Ammon's horn (tissue), 1 donor: ENCODE data around the gene IKZF1.

Experiments used
- DNase-seq: peaks from one replicate; pipeline ENCODE4 v3.0.0-alpha.2; 2016; ENCODE audit warnings: low spot score

The IKZF1 gene

GRCh38 chr7:50308532-50309385 lies 4.2 kb downstream of the IKZF1 start:
- no peak for DNase-seq

GRCh38 chr7:50309721-50310120 lies 5.2 kb downstream of the IKZF1 start:
- DNase-seq = no peak

- no peak for DNase-seq
Measured at GRCh38 chr7:50310361-50310760, 5.8 kb downstream of the IKZF1 start.

GRCh38 chr7:50310956-50311355 lies 6.4 kb downstream of the IKZF1 start:
- no peak for DNase-seq

- DNase-seq = no peak
Measured at GRCh38 chr7:50312250-50313162, 8.0 kb downstream of the IKZF1 start.

- DNase-seq = no peak
Measured at GRCh38 chr7:50314836-50315592, 10.5 kb downstream of the IKZF1 start.

GRCh38 chr7:50315739-50316671 lies 11.5 kb downstream of the IKZF1 start:
- DNase-seq = no peak

- DNase-seq = no peak
Measured at GRCh38 chr7:50317221-50317678, 12.7 kb downstream of the IKZF1 start.

GRCh38 chr7:50317697-50318669 lies 13.5 kb downstream of the IKZF1 start:
- DNase-seq = no peak

GRCh38 chr7:50321487-50322067 lies 17.1 kb downstream of the IKZF1 start:
- no peak for DNase-seq

GRCh38 chr7:50324113-50324512 lies 19.6 kb downstream of the IKZF1 start:
- DNase-seq = no peak

GRCh38 chr7:50327443-50327842 lies 22.9 kb downstream of the IKZF1 start:
- no peak for DNase-seq

- no peak for DNase-seq
Measured at GRCh38 chr7:50329775-50330174, 25.3 kb downstream of the IKZF1 start.

GRCh38 chr7:50330254-50330653 lies 25.7 kb downstream of the IKZF1 start:
- DNase-seq = no peak

GRCh38 chr7:50330696-50331095 lies 26.2 kb downstream of the IKZF1 start:
- DNase-seq = no peak

GRCh38 chr7:50331564-50332208 lies 27.2 kb downstream of the IKZF1 start:
- DNase-seq = no peak

- no peak for DNase-seq
Measured at GRCh38 chr7:50332241-50333165, 28.0 kb downstream of the IKZF1 start.

- DNase-seq = no peak
Measured at GRCh38 chr7:50333221-50333651, 28.7 kb downstream of the IKZF1 start.
